GM12875 (cell line): ENCODE measurements around the gene KRT6A.
"Not testable (repeated sequence)": the region's sequence is repeated elsewhere in the genome, so short reads cannot be mapped to it uniquely, and the experiment has no call there.

ENCODE experiments used
- H3K4me3 ChIP-seq: one replicate; pipeline ENCODE4 v1.5.1; 2011; ENCODE audit warnings: low read depth, low read length, control low read depth
- CTCF ChIP-seq: IDR thresholded peaks from 2 replicates; pipeline ENCODE4 v1.5.1; 2011; ENCODE audit warnings: low read depth, mild to moderate bottlenecking, control low read depth, inconsistent platforms, low read length, moderate library complexity, borderline replicate concordance; ENCODE audit not compliant: insufficient read depth

The KRT6A gene

GRCh38 chr12:52455821-52456220, 37.2 kb downstream of the KRT6A start:
- no peak overlapping the region for H3K4me3 ChIP-seq
- TF ChIP-seq CTCF = no peak

GRCh38 chr12:52454411-52455201, 38.5 kb downstream of the KRT6A start:
- no peak for TF ChIP-seq CTCF
- H3K4me3 ChIP-seq = no peak overlapping the region

GRCh38 chr12:52452101-52452500, 41.0 kb downstream of the KRT6A start, which contains the start of gene KRT6B:
KRT6B (minus strand) TSS chr12:52452146; CDS start chr12:52452078, 68 bp downstream.
- H3K4me3 ChIP-seq = no peak within 1 kb of the TSS
- no peak for TF ChIP-seq CTCF

GRCh38 chr12:52448228-52448627, 44.8 kb downstream of the KRT6A start:
- TF ChIP-seq CTCF = no peak

GRCh38 chr12:52447196-52447595, 45.9 kb downstream of the KRT6A start:
- H3K4me3 ChIP-seq = not testable (repeated sequence)

More at GRCh38 chr12:52448228-52448627, 44.8 kb downstream of the KRT6A start:
- no peak overlapping the region for H3K4me3 ChIP-seq

- H3K4me3 ChIP-seq = no peak overlapping the region
- TF ChIP-seq CTCF = no peak
Observed at GRCh38 chr12:52446367-52447045, 46.6 kb downstream of the KRT6A start.

GRCh38 chr12:52445876-52446275, 47.2 kb downstream of the KRT6A start:
- TF ChIP-seq CTCF = no peak
- no peak overlapping the region for H3K4me3 ChIP-seq
